Eye (tissue), 1 donor: Measurements from ENCODE around the gene UTS2B.

Experiments
- DNase-seq: peaks from one replicate; pipeline ENCODE4 v3.0.0-alpha.2; 2015

UTS2B gene

DNA sequence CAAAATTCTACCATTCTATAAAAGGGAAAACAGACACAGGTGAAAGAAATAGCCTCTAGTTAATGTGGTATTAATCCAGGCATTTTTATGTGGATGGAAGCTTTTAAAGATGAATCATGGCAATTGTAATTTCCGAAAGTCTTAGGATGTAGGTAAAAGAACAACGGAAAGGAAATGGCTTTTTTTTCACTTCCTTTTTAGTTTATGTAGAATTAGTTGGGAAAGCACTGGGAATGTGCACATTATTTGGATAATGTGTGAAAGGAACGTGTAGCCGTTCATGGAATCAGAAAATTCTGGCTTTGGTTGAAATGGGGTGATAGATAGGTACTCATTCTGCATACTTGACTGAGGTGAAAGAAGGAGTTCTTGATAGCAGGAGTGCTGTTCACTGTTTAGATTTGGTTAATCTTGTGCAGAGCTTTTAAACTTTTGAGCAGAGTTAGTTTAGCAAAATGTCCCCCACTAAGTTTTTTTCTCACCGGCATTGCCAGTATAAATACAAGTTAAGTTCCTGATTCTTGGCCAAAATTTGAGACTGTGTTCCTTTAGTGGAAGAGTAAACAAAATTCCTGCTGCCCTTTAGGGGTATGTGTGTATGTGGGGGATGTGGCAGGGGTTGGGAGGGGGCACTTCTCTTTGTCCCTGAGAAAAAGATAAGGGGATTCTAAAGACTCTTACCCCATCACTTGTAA lies 20.2 kb upstream of the UTS2B start:
- DNase-seq, result no peak

DNA sequence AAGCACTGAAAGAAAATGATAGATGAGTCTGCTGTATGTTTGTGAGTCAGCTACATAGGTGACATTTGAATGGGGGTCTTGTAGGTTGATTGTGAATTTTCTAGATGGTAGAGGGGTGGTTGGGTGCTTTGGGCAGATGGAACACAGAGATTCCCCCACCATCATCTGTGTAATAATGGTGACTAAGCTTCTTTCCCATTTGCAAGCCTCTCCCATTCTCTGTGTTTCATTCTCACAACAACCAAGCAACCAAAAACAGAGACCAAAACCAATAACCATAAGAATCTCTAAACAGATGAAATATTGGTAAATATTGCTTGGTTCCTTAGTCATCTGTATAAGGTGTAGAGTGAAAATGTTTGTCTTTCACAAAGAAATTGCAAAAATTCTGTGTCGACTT lies 17.8 kb upstream of the UTS2B start:
- DNase-seq, result no peak

DNA sequence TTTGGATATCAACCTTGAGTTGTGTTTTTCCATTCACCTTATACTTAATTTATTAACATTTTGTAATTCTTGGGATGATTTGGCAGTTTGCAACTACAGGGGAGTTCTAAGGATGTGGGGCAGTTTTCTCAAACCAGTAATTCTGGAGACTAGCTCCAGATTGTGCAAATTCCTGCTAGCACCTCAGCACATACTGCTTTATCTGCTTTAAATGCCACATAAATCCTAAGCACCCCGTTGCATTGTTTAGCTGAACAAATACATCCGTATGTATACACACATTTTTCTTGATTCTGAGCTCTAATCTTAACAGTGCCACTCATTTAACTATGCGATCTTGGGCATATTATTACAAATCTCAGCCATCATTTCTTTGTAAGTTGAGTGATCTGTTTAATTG lies 16.9 kb upstream of the UTS2B start:
- DNase-seq, result no peak

DNA sequence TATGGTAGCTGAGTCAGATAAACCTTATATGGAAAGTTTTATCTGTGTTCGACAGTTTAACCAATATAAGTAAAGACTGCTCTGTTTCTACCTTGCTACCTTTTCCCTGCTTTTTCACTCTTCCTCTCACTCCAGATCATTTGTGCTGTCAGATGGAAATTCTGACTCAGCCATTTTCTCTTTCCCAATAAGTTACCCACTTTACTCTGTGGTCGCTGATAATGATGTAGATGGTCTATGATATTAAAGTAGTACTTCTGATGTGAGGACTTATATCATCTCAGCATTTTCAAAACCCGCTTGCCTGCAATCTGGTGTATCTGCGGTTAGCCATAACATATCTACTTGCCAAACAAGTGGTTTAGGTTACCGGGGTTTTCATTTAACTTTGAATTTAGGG lies 15.0 kb upstream of the UTS2B start:
- DNase-seq, result no peak

DNA sequence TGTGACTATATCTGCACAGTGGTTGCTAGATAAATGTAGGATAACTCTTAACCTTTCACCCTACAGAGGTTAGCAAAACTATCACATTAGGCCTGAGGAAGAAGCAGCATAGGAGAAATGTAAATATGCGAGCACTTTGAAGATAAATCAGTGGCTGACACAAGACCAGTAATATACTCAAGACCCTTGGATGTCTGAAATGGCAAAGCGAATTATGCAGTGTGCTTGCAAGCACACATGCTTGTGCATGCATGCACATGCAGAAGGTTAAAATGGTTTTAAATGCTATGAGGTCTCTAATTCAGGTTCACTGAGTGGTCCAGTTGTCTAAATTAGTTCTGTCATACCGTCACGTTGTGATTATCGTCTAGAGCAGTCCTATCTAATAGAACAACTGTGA lies 13.6 kb upstream of the UTS2B start:
- DNase-seq, result no peak

DNA sequence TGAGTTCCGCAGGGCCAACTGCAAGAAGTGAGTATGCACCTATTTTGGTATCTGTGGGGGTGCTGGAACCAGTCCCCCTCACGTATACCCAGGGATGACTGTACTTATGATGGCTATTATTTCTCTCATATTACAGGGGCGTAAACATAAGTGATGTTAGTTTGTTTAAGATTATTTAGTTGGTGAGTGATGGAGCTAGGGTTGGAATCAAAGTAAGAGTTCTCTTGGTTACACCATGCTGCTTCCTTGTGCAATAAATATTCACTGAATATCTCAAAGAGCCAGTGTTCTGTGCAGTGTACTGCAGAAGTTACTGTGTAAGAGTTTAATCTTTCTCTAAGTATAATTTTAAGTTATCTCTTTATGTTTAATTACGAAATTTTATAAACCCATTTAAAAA lies 12.8 kb upstream of the UTS2B start:
- no peak for DNase-seq

DNA sequence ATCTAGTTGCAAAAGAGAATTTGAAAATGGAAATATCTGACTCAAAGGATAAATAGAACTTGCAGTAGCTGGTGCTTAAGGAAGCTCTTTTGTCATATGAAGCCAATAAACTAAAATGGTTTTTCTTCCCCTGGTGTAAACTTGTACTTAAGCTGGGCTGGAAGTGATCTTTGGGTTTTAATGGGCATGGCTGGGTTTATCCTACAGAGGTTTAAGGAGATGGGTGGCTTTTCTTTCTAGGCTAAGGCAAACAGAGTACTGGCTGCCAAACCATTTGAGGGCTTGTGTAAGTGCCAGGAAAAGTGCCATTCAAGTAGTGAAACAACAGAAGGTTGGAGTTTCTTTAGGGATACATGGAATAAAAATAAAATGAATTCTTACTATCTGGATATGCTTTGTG lies 12.1 kb upstream of the UTS2B start:
- DNase-seq, result no peak

DNA sequence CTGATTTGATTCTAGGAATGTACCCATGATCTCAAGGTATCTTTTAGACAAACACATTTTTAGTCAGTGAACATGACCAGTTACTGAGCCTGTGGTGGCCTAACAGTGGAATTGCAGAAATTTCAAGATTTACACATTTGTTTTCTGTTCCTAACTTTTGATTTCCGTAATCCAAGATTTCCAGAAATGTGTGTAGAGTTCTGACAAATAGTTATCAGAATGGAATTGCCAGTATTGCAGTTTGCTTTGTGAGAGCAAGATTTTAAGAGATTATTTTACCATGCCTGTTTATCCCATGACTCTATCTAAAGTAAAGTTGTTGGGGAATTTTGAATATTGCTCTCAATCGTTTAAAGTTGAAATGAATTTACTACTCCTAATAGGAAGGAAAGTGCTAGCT lies 11.7 kb upstream of the UTS2B start:
- no peak for DNase-seq

DNA sequence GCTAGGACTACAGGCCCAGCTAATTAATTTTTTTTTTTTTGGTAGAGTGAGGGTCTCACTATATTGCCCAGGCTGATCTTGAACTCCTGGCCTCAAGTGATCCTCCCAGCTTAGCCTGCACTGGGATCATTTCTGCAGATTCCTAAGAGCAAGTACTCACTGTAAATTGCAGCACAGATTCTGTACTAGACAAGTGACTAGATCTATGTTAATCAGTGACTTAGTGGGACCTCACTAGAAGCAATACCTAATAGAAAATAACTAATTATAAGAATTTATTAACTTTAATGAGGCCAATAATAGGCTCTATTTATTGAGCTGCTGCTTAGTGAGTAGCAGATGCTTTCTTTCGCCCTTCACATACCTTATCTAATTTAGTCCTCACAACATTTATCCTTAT lies 10.6 kb upstream of the UTS2B start:
- no peak for DNase-seq

DNA sequence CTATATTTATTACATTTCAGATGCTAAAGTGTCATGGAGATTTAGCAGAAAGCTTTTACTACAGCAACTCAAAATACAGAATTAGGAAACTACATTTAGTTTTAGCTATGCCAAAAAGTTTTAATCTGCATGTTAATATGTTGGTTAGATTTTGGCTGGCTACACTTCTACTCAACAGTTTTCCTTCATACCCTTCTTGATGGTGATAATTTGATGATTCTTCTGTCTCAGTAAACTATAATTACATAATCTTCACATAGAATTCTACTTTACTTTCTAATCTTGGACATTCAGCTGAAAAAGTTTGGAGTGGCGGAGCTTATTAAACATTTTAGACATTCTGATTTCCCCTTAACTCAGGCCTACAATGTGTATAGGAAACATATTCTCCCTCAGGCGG lies 10.0 kb upstream of the UTS2B start:
- no peak for DNase-seq

DNA sequence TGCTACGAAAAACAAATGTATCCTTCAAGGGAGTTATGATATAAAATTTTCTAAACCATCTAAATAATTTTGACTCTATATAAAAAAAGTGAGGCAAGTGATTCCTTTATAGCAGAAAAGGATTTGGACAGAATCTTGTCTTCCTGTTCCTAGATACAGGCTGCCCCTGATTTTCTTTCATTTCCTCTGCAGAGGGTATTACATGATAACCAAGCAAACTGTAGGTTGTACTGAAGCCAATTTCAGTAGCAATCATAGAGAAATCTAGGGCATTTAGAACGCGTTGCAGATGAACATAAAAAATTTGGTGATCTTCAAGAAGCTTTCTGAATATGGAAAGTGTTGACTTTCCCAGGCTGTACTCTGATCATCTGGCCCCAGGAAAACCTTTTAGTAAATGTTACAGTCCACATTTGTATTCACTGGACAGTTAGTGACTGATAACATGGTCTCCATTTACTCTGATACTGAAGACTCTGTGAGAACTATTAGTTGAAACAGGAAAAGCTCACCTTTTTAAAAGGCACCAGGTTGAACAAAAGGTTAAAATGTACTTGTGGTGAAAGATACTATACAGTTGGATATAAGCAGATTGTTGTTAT lies 9.1 kb upstream of the UTS2B start:
- DNase-seq, result no peak

DNA sequence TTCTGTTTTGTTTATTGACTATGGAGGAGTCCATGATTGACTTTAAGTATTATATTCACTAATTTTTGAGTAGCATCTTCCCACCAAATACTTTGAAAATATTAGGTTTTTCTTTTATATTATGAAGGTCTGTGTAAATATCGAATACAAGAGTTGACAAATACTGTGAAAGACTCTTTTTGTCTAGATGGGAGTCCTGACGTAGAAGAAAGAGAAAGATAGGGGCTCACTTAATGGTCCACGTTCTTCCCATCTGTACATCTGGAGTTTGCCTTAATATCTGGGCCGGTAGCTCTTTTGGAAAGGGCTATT lies 7.8 kb upstream of the UTS2B start:
- no peak for DNase-seq

DNA sequence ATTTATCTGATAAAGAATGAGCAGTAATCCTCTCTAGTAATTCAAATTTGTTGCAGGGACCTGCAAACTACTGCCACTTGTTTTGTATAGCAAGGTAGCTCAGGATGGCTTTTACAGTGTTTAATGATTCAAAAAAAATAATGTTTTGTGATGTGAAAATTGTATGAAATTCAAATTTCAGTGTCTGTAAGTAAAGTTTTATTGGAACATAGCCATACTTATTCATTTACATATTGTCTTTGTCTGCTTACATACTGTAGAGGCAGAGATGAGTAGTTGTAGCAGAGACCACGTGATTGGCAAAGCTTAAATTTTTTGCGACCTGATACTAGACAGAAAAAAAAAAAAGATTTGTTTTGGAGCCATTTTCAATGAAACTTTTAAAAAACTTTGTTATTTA lies 6.5 kb upstream of the UTS2B start:
- no peak for DNase-seq

DNA sequence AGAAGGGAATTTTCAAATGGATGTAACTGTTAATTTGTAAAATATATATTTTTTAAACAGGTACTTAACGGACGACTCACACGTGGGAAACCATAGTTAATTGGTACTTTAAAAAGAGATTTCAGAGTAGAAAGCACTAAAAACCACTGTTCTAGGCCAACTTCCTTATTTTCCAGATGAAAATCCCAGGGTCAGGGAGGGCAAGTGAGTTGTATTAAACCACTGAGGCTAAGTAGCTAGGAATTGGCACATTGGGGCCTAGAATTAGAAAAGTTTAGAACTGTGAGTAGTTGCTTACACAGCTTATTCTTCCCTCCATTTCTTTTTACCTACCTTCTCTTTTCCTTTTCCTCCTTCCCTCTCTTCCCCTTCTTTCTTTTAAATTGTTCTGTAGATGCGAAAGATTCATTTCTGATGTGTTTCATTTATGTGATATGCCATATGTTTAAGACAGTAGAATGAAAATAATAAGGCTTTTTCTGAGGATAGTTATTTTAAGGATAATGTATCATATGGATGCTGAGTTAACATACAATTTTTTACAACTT lies 4.1 kb upstream of the UTS2B start:
- DNase-seq, result no peak

DNA sequence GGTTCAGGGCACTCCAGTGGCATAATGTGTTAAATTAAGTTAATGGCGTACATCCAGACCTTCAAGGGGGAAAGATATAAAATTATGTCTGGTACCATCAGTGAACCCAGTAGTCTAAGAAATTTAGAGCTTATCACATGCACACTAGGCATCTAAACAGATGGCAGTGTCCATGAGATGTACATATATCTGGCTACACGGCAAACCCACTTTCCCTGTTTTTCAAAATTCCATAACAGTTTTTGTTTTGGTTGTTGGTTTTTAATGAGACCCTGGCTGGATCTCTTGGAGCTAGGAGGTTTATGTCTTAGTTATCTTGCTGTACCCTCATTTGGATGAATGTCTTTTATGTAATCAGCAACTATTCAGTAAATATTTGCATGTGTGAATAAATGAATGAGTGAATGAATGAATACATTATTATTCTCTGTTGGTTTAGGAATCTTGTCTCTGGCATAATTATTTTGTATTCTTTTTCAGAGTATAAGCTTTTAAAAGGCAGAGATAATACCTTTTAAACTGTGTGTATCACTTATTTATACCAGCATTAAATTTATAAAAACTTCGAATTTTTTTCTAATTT lies 3.1 kb upstream of the UTS2B start:
- no peak for DNase-seq

DNA sequence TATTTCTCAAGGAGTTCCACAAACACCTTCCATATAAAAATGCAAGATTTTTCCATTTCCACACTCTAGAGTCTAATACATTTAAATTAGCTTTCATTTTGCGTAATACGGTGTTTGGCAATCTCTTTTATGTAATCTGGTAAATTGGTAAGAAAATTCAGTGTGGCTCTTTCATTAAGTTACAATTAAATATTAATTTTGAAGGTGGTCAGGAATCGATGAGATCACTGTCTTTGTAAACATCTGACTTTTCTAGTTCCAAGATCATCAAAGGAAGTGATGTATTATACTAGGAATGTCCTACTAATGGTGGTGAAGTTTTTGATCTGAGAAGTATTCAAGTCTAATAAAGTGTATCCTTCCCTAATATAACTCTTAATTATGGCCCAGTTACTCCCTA lies 1.1 kb upstream of the UTS2B start:
- no peak for DNase-seq

DNA sequence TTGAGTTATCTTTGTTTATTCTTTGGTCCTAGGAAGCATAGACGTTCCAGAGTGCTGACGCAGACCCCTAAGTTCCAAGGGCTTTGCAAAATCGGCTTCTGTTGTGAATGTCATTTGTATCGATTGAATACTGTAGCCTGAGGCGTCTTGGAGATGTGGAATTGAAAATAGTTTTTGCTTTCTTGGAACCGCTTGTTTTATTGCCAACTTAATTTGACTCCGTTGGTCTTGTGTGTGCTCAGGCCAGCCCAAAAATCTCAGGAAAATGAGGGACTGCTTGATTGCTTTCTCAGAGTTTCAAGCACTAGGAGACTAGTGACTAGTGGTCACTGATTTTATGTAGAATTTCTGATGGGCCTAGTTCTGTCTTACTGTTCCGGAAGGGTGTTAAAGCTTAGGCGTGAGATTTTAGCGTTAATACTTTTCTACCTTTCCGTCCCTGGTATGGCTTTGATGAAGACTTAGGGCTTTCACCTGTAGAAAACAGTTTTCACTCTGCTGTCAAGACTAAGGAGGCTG lies 263 bp upstream of the UTS2B start:
- DNase-seq, result peak; percentile 76

DNA sequence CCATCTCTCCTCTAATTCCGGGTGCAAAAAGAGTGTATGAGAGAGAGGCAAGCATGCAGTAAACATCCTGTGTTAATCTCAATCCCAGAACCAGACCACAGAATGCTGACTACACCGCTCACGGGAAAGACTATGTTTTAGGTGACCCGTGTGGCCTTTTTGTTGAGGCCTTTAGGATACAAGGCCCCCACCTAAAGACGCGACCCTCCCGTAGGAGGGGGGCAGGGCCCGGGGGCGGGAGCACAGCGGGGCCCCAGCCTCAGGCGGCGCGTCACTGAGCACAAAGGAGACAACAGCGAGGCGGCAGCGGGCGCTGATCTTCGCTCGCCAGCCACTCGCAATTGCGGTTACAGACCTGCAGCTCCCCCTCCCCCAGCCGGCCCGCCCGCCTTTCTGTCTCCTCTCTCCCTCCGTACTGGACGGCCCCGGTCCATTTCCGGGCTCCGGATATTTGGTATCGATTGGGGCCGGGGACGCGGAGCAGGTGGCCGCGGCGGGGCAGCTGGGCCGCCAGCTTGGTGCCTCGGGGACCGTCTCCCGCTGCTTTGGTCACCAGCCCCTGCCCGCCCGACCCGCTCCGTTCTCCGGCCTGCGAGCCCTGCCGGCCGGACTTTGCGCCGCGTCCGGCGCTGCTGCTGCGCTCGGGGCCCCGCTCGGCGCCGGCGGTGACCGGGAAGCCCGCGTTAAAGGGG lies 1.2 kb downstream of the UTS2B start, which contains the start of gene CCDC50:
TSS of gene CCDC50 (plus strand) at position 433 of the 692 bp plus-strand sequence. CDS start 281 bp downstream, outside the sequence.
- peak; percentile 94 for DNase-seq

DNA sequence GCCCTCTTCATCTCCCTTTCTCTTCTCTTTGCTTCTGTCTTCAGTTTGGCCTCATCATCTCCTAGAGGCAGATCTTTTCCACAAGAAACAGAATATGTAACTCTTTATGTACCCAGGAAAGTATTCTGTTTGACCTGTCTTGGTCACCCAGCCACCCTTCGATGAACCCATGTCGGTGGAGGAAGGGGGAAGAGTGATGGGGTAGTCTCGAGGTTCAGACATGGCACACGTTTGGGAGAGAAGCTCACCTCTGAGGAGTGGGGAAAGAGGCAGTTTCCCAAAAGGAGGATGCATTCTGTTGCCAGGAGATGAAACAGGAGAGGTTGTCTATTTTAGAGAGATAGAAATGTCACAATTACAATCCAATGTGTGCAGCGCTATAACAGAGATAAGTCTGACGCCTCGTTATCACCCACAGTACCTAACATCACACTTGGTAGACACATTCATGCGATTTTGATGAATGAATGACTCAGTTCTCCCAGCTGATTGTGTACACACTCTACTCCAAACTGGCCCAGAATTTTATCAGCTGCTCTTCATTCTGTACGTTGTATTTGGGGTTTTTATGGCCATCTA lies 1.9 kb downstream of the UTS2B start:
- DNase-seq, result no peak

DNA sequence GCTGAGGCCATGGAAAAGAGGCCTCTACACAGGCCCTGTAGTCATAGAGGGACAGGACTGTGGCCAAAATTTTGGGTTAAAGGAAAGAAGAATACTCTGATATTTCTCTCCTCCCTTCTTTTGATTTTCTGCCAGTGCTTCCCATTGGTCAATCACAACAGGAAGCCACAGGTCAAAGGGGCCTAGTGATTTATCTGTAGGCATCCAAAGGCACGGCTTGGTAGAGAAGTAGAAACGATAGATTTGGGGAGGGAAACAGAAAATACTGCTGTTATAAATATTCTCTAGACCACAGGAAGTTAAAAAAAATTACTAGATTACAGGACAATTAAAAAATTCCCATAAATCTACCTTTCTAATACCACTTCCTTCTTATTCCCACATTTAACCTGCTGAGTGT lies 2.8 kb downstream of the UTS2B start:
- DNase-seq, result no peak

DNA sequence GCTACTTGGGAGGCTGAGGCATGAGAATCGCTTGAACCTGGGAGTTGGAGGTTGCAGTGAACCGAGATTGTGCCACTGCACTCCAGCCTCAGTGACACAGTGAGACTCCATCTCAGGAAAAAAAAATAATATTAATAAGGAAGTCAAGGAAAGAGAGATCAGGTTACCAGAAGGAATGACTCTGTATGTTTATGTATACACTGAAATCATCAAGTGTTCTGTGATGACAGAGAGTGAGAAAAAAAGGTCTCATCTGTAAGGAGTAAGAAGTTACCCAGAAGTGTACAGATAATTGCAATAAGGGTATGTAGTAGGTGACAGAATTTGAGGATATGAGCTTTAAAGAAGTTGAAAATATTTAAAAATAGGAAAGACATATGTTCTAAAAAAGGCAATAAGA lies 5.4 kb downstream of the UTS2B start:
- DNase-seq, result no peak

DNA sequence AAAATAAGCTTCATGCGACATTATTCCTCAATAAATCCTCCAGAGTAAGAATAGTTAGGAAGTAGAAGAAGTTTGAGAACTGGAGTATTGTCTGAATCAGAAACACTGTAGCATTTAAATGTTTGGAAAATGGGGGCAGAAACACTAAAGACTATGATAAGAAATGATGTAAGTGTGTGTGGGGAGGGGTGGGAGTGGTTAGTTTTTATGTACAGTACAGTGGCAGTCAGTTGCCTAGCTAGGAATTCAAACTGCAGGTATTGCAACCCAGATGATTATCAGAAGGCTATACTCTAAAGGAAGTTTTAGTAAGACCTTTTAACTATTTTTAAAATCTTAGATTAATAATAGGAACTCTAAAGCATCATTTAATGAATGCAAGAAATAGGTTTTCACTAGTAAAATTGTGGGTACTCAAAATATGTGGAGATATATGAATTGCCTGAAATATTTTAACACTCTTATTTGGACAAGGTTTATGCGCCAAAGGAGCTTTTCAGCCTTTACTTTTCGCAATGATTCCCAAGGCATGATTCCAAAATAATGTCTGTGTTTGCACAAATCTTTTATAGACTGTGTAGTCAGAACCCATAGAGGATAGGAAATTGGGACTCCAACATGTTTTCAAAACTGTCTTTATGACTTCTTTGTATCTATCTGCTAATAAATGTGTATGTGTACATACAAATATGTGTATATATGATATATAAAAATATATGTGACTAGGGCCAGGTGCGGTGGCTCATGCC lies 9.1 kb downstream of the UTS2B start:
- no peak for DNase-seq

DNA sequence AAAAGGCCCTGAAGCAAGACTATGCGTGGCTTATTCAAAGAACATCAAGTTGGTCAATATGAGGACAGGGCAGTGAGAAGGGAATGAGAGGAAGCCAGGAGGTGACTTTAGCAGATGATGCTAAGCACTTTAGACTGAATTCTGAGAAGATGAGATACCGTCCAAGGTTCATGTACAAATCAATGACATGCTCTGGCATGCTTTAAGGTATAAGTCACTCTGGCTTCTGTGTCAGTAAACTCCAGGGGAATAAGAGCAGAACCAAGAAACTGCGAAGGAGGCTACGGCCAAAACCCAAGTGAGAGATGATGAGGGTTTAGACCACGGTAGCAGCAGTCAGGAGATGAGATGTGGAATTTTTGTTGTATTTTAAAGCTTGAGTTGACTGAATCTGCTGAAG lies 10.0 kb downstream of the UTS2B start:
- DNase-seq, result no peak
